Natural killer cell (primary cell): ENCODE data around the gene CLIC1. TPM values are rescaled to one million over a fixed set of nuclear protein-coding genes. Genes with fewer than 3 reads are reported as not detected.

ENCODE experiments used
- ATAC-seq, 3 donors: fragments of 150-1000 bp in 2 of 3; fragments of 200-7000 bp in 1 of 3; cut with Tn5 transposase; 1 replicate in 1 of 3; 2 replicates in 2 of 3; pipeline ENCODE4 v1.10.0; 2021; ENCODE audit warnings: mild to moderate bottlenecking in 2 of 3, moderate library complexity in 2 of 3
- DNase-seq, 2 donors: peaks; one replicate each; pipeline versions ENCODE4 v3.0.0 to v3.0.0-alpha.2; 2013 to 2021; ENCODE audit warnings: mixed read lengths in 1 of 2
- H3K27ac ChIP-seq: one replicate; pipeline ENCODE4 v1.5.1; 2013; ENCODE audit warnings: mild to moderate bottlenecking, low read length
- H3K27me3 ChIP-seq: one replicate; pipeline ENCODE4 v1.6.1; 2013; ENCODE audit warnings: low read length; ENCODE audit not compliant: control insufficient read depth, insufficient read depth
- H3K36me3 ChIP-seq: one replicate; pipeline ENCODE4 v1.6.1; 2013; ENCODE audit warnings: low read length; ENCODE audit not compliant: control insufficient read depth, insufficient read depth
- H3K4me1 ChIP-seq: one replicate; pipeline ENCODE4 v1.6.1; 2013; ENCODE audit warnings: low read length; ENCODE audit not compliant: control insufficient read depth, insufficient read depth
- H3K4me3 ChIP-seq: one replicate; pipeline ENCODE4 v1.5.1; 2013; ENCODE audit warnings: low read length
- H3K9me3 ChIP-seq: one replicate; pipeline ENCODE4 v1.6.1; 2013; ENCODE audit warnings: low read length; ENCODE audit not compliant: control insufficient read depth, insufficient read depth
- H3K27ac Mint-ChIP-seq, 2 donors: one replicate each; pipeline ENCODE4 v1.8.0; 2022; ENCODE audit warnings: mild to moderate bottlenecking in 2 of 2, mixed read lengths in 2 of 2, moderate library complexity in 1 of 2
- H3K27me3 Mint-ChIP-seq, 2 donors: one replicate each; pipeline ENCODE4 v1.8.0; 2022; ENCODE audit warnings: low read depth in 2 of 2, mixed read lengths in 2 of 2
- H3K36me3 Mint-ChIP-seq: one replicate; pipeline ENCODE4 v1.8.0; 2022; ENCODE audit warnings: mixed read lengths
- H3K4me1 Mint-ChIP-seq, 2 donors: one replicate each; pipeline ENCODE4 v1.8.0; 2022; ENCODE audit warnings: mixed read lengths in 2 of 2
- H3K4me3 Mint-ChIP-seq: one replicate; pipeline ENCODE4 v1.8.0; 2022; ENCODE audit warnings: mild to moderate bottlenecking, moderate library complexity, mixed read lengths
- H3K9me3 Mint-ChIP-seq, 2 donors: one replicate each; pipeline ENCODE4 v1.8.0; 2022; ENCODE audit warnings: mixed read lengths in 2 of 2
- CTCF ChIP-seq: fragments of 200-600 bp; IDR thresholded peaks from one replicate; pipeline ENCODE4 v1.8.0; 2022; ENCODE audit warnings: antibody characterized with exemption
- WGBS: methylation state at CpG from one replicate; pipeline ENCODE4 v1.1.7; 2013; ENCODE audit warnings: missing lambda C conversion rate; ENCODE audit not compliant: insufficient coverage; 5-methylcytosine and 5-hydroxymethylcytosine counted together
- intact Hi-C: fragments of 100-400 bp; cut with micrococcal nuclease; formaldehyde crosslinking; loops from one replicate; pipeline ENCODE4 v1.14.2; 2022
- total RNA-seq, 4 donors: library from RNA; stranded (reverse); fragments of 120-200 nt in 1 of 4; gene quantifications; one replicate each; pipeline versions ENCODE4 v1.2.3 to v1.2.4, GENCODE V29; 2013 to 2022

CLIC1 gene
- total RNA-seq, 3 donors from 2014 or later (not counting 1 experiment from before 2014, with no cell fraction given), result 348 to 363 (median 355) TPM

- DNase-seq (no peak), ATAC-seq (no peak)
- Histone ChIP-seq H3K36me3 (peaks cover 58% of the 10 kb centered on the region), H3K27ac (no peak overlapping the region), H3K4me1 (peaks cover 27% of the 10 kb centered on the region), H3K27me3 (no peaks in the 10 kb centered on the region), H3K4me3 (no peak overlapping the region), H3K9me3 (no peaks in the 10 kb centered on the region)
- no peak for TF ChIP-seq CTCF
- H3K4me1 Mint-ChIP-seq, result peaks cover 0 to 23% of the 10 kb centered on the region in 2 donors
- whole genome bisulfite sequencing, result 96% methylated on average over 10 of the region's 10 CpGs
- no peak overlapping the region for H3K27ac Mint-ChIP-seq
- no peaks in the 10 kb centered on the region for H3K27me3 Mint-ChIP-seq
- intact Hi-C loops, result no loop called here
- H3K36me3 Mint-ChIP-seq, result no peaks in the 10 kb centered on the region
- H3K9me3 Mint-ChIP-seq, result no peaks in the 10 kb centered on the region
- H3K4me3 Mint-ChIP-seq, result no peak overlapping the region
Measured at GRCh38 chr6:31779908-31780307, 43.6 kb upstream of the CLIC1 start.

DNA sequence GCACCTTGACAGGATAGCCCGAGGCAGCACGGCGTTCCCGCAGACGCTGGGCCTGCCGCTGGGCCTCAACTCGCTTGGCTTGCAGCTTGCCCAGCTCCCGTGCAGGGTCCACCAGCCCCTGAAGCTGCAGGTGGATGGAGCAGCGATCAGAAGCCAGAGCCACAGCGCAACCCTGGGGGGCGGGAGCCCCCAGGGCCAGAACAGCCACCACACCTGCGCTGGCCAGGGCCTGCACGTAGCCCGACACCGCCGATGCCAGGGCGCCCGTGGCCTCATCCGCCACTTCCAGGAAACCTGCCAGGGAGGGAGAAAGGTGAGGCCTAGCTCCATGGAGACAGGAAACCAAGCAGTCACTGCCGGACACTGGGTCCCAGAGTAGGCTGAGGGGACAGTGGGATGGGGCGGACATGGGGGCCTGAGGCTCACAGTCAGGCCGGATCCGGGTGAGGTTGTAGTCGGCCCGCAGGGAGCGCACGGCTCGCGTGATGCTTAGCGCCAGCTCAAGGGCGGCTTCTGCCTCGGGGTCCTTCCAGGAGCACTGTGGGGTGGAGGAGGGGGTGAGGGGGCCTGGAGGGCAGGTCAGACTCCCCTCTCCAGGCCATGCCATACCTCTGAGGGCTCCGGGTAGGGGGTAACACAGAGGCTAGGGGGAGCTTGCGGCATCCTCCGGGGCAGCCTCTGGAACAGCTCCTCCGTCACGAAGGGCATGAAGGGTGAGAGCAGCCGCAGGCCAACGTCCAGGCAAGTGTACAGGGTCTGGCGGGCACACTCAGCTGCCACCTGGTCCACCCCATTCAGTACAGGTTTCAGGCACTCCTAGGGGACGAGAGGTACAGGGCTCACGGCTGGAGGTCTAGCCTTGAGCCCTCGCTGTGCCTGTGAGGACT, 42.9 kb upstream of the CLIC1 start:
- intact Hi-C loops, result no loop called here
- Histone ChIP-seq H3K36me3 (peaks cover 52% of the 10 kb centered on the region), H3K27me3 (no peaks in the 10 kb centered on the region), H3K27ac (no peak overlapping the region), H3K4me3 (no peak overlapping the region), H3K9me3 (no peaks in the 10 kb centered on the region), H3K4me1 (peaks cover 27% of the 10 kb centered on the region)
- H3K27me3 Mint-ChIP-seq, result no peaks in the 10 kb centered on the region
- WGBS, result 96% methylated on average over 43 of the region's 43 CpGs
- H3K27ac Mint-ChIP-seq, result no peak overlapping the region
- no peaks in the 10 kb centered on the region for H3K9me3 Mint-ChIP-seq
- no peak overlapping the region for H3K4me3 Mint-ChIP-seq
- no peaks in the 10 kb centered on the region for H3K36me3 Mint-ChIP-seq
- TF ChIP-seq CTCF, result no peak
- peaks cover 0 to 23% of the 10 kb centered on the region in 2 donors for H3K4me1 Mint-ChIP-seq
- ATAC-seq (no peak), DNase-seq (no peak)

- intact Hi-C loops, result no loop called here
- DNase-seq, result no peak
- H3K36me3 Mint-ChIP-seq, result no peaks in the 10 kb centered on the region
- H3K4me1 ChIP-seq, result peaks cover 32% of the 10 kb centered on the region
- peaks cover 0 to 26% of the 10 kb centered on the region in 2 donors for H3K4me1 Mint-ChIP-seq
- H3K36me3 ChIP-seq, result peaks cover 45% of the 10 kb centered on the region
- no peaks in the 10 kb centered on the region for H3K9me3 ChIP-seq
- WGBS, result 91% methylated on average over 5 of the region's 5 CpGs
- H3K27me3 Mint-ChIP-seq, result no peaks in the 10 kb centered on the region
- H3K4me3 ChIP-seq, result no peak overlapping the region
- no peak for ATAC-seq
- no peaks in the 10 kb centered on the region for H3K9me3 Mint-ChIP-seq
- peak overlapping the region in 1 of 2 donors; percentile 87 for H3K27ac Mint-ChIP-seq
- H3K4me3 Mint-ChIP-seq, result no peak overlapping the region
- no peaks in the 10 kb centered on the region for H3K27me3 ChIP-seq
- no peak for TF ChIP-seq CTCF
- no peak overlapping the region for H3K27ac ChIP-seq
Measured at GRCh38 chr6:31778193-31778592, 41.9 kb upstream of the CLIC1 start.
